Measurements from ENCODE around the gene PROP1.

GRCh38 chr5:177959315-177959714, 36.7 kb downstream of the PROP1 start:
- TF ChIP-seq POLR2A (IDR thresholded peaks at IDR 0.05), result no peak
- TF ChIP-seq, protein P1, sequence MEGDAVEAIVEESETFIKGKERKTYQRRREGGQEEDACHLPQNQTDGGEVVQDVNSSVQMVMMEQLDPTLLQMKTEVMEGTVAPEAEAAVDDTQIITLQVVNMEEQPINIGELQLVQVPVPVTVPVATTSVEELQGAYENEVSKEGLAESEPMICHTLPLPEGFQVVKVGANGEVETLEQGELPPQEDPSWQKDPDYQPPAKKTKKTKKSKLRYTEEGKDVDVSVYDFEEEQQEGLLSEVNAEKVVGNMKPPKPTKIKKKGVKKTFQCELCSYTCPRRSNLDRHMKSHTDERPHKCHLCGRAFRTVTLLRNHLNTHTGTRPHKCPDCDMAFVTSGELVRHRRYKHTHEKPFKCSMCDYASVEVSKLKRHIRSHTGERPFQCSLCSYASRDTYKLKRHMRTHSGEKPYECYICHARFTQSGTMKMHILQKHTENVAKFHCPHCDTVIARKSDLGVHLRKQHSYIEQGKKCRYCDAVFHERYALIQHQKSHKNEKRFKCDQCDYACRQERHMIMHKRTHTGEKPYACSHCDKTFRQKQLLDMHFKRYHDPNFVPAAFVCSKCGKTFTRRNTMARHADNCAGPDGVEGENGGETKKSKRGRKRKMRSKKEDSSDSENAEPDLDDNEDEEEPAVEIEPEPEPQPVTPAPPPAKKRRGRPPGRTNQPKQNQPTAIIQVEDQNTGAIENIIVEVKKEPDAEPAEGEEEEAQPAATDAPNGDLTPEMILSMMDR (IDR thresholded peaks at IDR 0.05 in 4 of 5, conservative IDR thresholded peaks at IDR 0.05 in 1 of 5), result no peak
